ENCODE data around the gene PLPPR5.

DNA sequence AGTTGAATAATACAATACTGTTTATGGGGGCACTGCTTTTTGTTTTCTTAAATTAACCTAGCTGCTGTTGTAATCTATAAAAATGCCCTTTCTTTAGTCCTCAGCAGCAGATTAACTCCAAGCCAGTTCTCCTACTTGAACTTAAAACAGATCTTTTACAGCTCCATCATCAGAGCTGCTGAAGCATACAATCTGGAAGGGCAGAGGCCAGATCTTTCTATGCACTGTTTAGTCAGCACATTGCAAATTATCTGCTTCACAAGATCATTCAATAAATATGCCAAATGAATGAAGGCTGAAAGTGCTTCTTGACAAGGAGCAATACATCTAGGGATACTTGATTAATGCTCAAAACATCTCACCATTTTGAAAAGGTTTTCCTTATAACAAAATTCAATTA is 115.8 kb downstream of the PLPPR5 start:
- TF ChIP-seq EZH2 (IDR thresholded peaks at IDR 0.05; ENCODE audit: insufficient read depth, poor library complexity, severe bottlenecking) (no peak), EZH2phosphoT487 (IDR thresholded peaks at IDR 0.05; ENCODE audit: insufficient read depth, low read depth) (no peak)

All from GM23248 (cell line).